WTC11 (cell line): Measurements from ENCODE around the gene VAMP7.

Source experiments
- CBFB ChIP-seq: sonication (generic); formaldehyde crosslinking; IDR thresholded peaks from 2 replicates; pipeline ENCODE4 v1.8.1; 2022; ENCODE audit warnings: mild to moderate bottlenecking, low read depth, missing genetic modification reagents
- CTCF ChIP-seq: fragments of 200-600 bp; IDR thresholded peaks from 2 replicates; pipeline ENCODE4 v1.8.0; 2022; ENCODE audit warnings: antibody characterized with exemption
- NR2C2 ChIP-seq: sonication (generic); formaldehyde crosslinking; IDR thresholded peaks from 2 replicates; pipeline ENCODE4 v1.8.0; 2022; ENCODE audit warnings: mild to moderate bottlenecking, missing genetic modification reagents
- SOX15 ChIP-seq: fragments of 250-450 bp; sonication (Bioruptor Pico); IDR thresholded peaks from 2 replicates; pipeline ENCODE4 v1.9.0; 2021; ENCODE audit warnings: mild to moderate bottlenecking
- TF ChIP-seq, protein P1 (sequence below): sonication (generic); formaldehyde crosslinking; IDR thresholded peaks from 2 replicates; pipeline ENCODE4 v1.8.1; 2023; ENCODE audit warnings: mild to moderate bottlenecking, missing genetic modification reagents, moderate library complexity

DNA sequence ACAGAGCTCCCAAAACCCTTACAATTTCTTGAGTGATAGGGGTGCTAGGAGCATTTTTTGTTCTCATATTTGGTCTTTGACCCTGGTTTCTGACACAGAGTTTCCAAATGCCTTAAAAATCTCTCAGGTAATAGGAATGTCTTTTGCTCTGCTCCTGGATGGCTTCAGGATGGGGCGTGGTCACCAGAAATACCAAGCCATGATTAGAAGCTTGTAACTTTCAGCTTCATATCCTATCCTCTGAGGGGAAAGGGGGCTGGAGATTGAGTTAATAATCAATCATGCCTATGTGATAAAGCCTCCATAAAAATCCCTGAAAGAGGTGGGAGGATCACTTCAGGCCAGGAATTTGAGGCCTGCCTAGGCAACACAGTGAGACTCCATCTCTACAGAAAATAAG is 81.8 kb downstream of the VAMP7 start:
- TF ChIP-seq, protein P1, sequence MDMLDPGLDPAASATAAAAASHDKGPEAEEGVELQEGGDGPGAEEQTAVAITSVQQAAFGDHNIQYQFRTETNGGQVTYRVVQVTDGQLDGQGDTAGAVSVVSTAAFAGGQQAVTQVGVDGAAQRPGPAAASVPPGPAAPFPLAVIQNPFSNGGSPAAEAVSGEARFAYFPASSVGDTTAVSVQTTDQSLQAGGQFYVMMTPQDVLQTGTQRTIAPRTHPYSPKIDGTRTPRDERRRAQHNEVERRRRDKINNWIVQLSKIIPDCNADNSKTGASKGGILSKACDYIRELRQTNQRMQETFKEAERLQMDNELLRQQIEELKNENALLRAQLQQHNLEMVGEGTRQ (CRISPR knock-in tag), result no peak
- TF ChIP-seq SOX15 (CRISPR knock-in tag) (no peak), NR2C2 (CRISPR knock-in tag) (no peak), CTCF (no peak), CBFB (no peak)
